ENCODE measurements around the gene STBD1. TPM values are rescaled to one million over a fixed set of nuclear protein-coding genes. Genes with fewer than 3 reads are reported as not detected.

Gene STBD1
- total RNA-seq, 1 experiment from 2014 or later = 4.9 TPM

DNA sequence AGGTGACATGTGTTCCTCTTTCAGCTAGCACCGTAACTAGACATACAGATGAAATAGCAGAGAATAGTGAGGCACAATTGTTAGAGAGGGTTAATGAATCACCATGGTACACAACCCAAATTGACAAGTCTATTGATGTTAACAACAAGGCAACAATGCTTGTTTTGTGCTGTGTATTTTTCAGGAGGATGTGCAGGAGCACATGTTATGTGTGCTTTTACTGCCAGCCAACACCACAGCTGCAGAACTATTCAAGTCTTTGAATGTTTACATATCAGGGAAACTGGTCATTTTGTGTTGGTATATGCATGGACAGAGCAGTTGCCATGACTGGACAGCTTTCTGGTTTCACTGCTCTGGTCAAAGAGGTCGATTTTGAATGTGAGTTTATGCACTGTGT, 32.8 kb downstream of the STBD1 start:
- ChIA-PET POLR2A (no interaction called here), CTCF (no interaction called here)
- no peak for ATAC-seq
- H3K36me3 ChIP-seq (ENCODE audit: control insufficient read depth, insufficient read depth, low read length) = no peaks in the 10 kb centered on the region
- H3K27me3 ChIP-seq (ENCODE audit: control insufficient read depth, insufficient read depth, low read length) = no peaks in the 10 kb centered on the region
- intact Hi-C loops (cut with micrococcal nuclease; ENCODE audit: unreplicated experiment) = no loop called here
- TF ChIP-seq POLR2AphosphoS5 (IDR thresholded peaks at IDR 0.05; ENCODE audit: low read depth, low read length) = no peak
- no peak for TF ChIP-seq SIN3A (IDR thresholded peaks at IDR 0.05; ENCODE audit: borderline replicate concordance, insufficient read depth, low read depth, low read length)
- TF ChIP-seq, protein P1, sequence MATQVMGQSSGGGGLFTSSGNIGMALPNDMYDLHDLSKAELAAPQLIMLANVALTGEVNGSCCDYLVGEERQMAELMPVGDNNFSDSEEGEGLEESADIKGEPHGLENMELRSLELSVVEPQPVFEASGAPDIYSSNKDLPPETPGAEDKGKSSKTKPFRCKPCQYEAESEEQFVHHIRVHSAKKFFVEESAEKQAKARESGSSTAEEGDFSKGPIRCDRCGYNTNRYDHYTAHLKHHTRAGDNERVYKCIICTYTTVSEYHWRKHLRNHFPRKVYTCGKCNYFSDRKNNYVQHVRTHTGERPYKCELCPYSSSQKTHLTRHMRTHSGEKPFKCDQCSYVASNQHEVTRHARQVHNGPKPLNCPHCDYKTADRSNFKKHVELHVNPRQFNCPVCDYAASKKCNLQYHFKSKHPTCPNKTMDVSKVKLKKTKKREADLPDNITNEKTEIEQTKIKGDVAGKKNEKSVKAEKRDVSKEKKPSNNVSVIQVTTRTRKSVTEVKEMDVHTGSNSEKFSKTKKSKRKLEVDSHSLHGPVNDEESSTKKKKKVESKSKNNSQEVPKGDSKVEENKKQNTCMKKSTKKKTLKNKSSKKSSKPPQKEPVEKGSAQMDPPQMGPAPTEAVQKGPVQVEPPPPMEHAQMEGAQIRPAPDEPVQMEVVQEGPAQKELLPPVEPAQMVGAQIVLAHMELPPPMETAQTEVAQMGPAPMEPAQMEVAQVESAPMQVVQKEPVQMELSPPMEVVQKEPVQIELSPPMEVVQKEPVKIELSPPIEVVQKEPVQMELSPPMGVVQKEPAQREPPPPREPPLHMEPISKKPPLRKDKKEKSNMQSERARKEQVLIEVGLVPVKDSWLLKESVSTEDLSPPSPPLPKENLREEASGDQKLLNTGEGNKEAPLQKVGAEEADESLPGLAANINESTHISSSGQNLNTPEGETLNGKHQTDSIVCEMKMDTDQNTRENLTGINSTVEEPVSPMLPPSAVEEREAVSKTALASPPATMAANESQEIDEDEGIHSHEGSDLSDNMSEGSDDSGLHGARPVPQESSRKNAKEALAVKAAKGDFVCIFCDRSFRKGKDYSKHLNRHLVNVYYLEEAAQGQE (IDR thresholded peaks at IDR 0.05; ENCODE audit: insufficient read depth in 1 of 2, low read depth in 2 of 2, low read length in 1 of 2) = no peak
- no peak for TF ChIP-seq TCF7L2 (IDR thresholded peaks at IDR 0.05; ENCODE audit: low read depth, low read length)
- TF ChIP-seq, protein P2, sequence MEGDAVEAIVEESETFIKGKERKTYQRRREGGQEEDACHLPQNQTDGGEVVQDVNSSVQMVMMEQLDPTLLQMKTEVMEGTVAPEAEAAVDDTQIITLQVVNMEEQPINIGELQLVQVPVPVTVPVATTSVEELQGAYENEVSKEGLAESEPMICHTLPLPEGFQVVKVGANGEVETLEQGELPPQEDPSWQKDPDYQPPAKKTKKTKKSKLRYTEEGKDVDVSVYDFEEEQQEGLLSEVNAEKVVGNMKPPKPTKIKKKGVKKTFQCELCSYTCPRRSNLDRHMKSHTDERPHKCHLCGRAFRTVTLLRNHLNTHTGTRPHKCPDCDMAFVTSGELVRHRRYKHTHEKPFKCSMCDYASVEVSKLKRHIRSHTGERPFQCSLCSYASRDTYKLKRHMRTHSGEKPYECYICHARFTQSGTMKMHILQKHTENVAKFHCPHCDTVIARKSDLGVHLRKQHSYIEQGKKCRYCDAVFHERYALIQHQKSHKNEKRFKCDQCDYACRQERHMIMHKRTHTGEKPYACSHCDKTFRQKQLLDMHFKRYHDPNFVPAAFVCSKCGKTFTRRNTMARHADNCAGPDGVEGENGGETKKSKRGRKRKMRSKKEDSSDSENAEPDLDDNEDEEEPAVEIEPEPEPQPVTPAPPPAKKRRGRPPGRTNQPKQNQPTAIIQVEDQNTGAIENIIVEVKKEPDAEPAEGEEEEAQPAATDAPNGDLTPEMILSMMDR (IDR thresholded peaks at IDR 0.05) = no peak
- no peaks in the 10 kb centered on the region for H3K9me3 ChIP-seq (ENCODE audit: control insufficient read depth, insufficient read depth, low read depth, low read length)
- H3K4me3 ChIP-seq (ENCODE audit: low read depth in 2 of 2, low read length in 2 of 2) = no peak overlapping the region
- no peak overlapping the region for H3K27ac ChIP-seq (ENCODE audit: low read length)
- no peak for DNase-seq (ENCODE audit: low read depth, low spot score)
- in situ Hi-C loops (cut with HindIII; ENCODE audit: low pct_unique_long_range_greater_than_20kb, low sequenced_read_pairs) = no loop called here
- no TSS peak for BruUV-seq (replicated peaks)
- H3K4me1 ChIP-seq (ENCODE audit: control insufficient read depth, insufficient read depth, low read length) = no peaks in the 10 kb centered on the region

DNA sequence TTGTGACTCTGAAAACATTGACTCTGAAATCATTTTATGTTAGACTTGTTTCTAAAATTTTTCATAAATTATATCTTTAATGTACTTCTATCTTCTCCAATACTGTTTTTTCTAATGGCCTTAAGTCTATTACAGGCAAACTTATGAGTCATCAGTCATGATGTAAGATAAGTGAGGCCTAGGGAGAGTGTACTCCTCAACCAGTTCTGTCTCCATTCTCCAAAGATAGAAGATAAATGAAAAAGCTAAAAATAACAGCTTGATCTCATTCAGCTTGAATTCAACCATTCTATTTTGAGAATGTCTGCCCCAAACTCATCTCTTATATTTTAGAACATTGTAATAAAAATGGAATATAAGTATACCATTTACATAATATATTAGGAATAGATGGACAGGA, 34.5 kb downstream of the STBD1 start:
- in situ Hi-C loops (cut with HindIII; ENCODE audit: low pct_unique_long_range_greater_than_20kb, low sequenced_read_pairs) (no loop called here), intact Hi-C loops (cut with micrococcal nuclease; ENCODE audit: unreplicated experiment) (no loop called here)
- H3K27me3 ChIP-seq (ENCODE audit: control insufficient read depth, insufficient read depth, low read length) = no peaks in the 10 kb centered on the region
- no peak overlapping the region for H3K27ac ChIP-seq (ENCODE audit: low read length)
- ATAC-seq (no peak), DNase-seq (ENCODE audit: low read depth, low spot score) (no peak)
- no peak overlapping the region for H3K4me3 ChIP-seq (ENCODE audit: low read depth in 2 of 2, low read length in 2 of 2)
- ChIA-PET CTCF (no interaction called here), POLR2A (no interaction called here)
- no TSS peak for BruUV-seq (replicated peaks)
- H3K9me3 ChIP-seq (ENCODE audit: control insufficient read depth, insufficient read depth, low read depth, low read length) = no peaks in the 10 kb centered on the region
- H3K36me3 ChIP-seq (ENCODE audit: control insufficient read depth, insufficient read depth, low read length) = no peaks in the 10 kb centered on the region
- TF ChIP-seq POLR2AphosphoS5 (IDR thresholded peaks at IDR 0.05; ENCODE audit: low read depth, low read length) (no peak), TCF7L2 (IDR thresholded peaks at IDR 0.05; ENCODE audit: low read depth, low read length) (no peak), SIN3A (IDR thresholded peaks at IDR 0.05; ENCODE audit: borderline replicate concordance, insufficient read depth, low read depth, low read length) (no peak)
- TF ChIP-seq, protein P1 (IDR thresholded peaks at IDR 0.05; ENCODE audit: insufficient read depth in 1 of 2, low read depth in 2 of 2, low read length in 1 of 2) = no peak
- TF ChIP-seq, protein P2 (IDR thresholded peaks at IDR 0.05) = no peak
- no peaks in the 10 kb centered on the region for H3K4me1 ChIP-seq (ENCODE audit: control insufficient read depth, insufficient read depth, low read length)

All from Panc1 (cell line).